ENCODE data around the gene ARAP2. TPM values are rescaled to one million over a fixed set of nuclear protein-coding genes. Genes with fewer than 3 reads are reported as not detected.

Gene ARAP2
- total and polyA plus RNA-seq, 9 donors, result 0.76 to 77.3 (median 5.9) TPM

- 89 to 93% (median 91%) methylated on average over 2 of the region's 2 CpGs for WGBS, 3 donors
- no peak for TF ChIP-seq CTCF (IDR thresholded peaks at IDR 0.05)
- TF ChIP-seq POLR2A (IDR thresholded peaks at IDR 0.05), result no peak
- TF ChIP-seq EP300 (IDR thresholded peaks at IDR 0.05), result no peak
- intact Hi-C loops (cut with DNase I), result no loop called here
- Histone ChIP-seq H3K27me3 (no peaks in the 10 kb centered on the region), H3K9me3 (no peaks in the 10 kb centered on the region), H3K36me3 (no peaks in the 10 kb centered on the region), H3K4me1 (ENCODE audit: insufficient read depth) (no peaks in the 10 kb centered on the region), H3K4me3 (no peak overlapping the region), H3K27ac (no peak overlapping the region)
- DNase-seq, result no peak
Observed at GRCh38 chr4:36094995-36095394, 149.3 kb downstream of the ARAP2 start.

- Histone ChIP-seq H3K9me3 (no peaks in the 10 kb centered on the region), H3K4me3 (no peak overlapping the region), H3K4me1 (ENCODE audit: insufficient read depth) (no peaks in the 10 kb centered on the region), H3K27me3 (no peaks in the 10 kb centered on the region), H3K36me3 (no peaks in the 10 kb centered on the region), H3K27ac (no peak overlapping the region)
- intact Hi-C loops (cut with DNase I), result no loop called here
- no peak for DNase-seq
- TF ChIP-seq CTCF (IDR thresholded peaks at IDR 0.05) (no peak), POLR2A (IDR thresholded peaks at IDR 0.05) (no peak), EP300 (IDR thresholded peaks at IDR 0.05) (no peak)
- 93 to 95% (median 94%) methylated on average over 9 of the region's 9 CpGs for WGBS, 3 donors
Observed at GRCh38 chr4:36091997-36092396, 152.3 kb downstream of the ARAP2 start.

- 0 to 3% (median 2%) methylated on average over 1 of the region's 1 CpG for WGBS, 3 donors
- H3K4me1 ChIP-seq (ENCODE audit: insufficient read depth), result no peaks in the 10 kb centered on the region
- H3K4me3 ChIP-seq, result no peak overlapping the region
Observed at GRCh38 chr4:36088542-36088941, 155.8 kb downstream of the ARAP2 start.

GRCh38 chr4:36086261-36086786, 158.0 kb downstream of the ARAP2 start:
- DNase-seq, result no peak
- Histone ChIP-seq H3K36me3 (no peaks in the 10 kb centered on the region), H3K9me3 (no peaks in the 10 kb centered on the region), H3K4me1 (ENCODE audit: insufficient read depth) (no peaks in the 10 kb centered on the region), H3K27ac (no peak overlapping the region), H3K4me3 (no peak overlapping the region), H3K27me3 (no peaks in the 10 kb centered on the region)
- intact Hi-C loops (cut with DNase I), result no loop called here
- TF ChIP-seq EP300 (IDR thresholded peaks at IDR 0.05) (no peak), CTCF (IDR thresholded peaks at IDR 0.05) (no peak), POLR2A (IDR thresholded peaks at IDR 0.05) (no peak)
- 80 to 94% (median 88%) methylated on average over 1 of the region's 1 CpG for WGBS, 3 donors

More at GRCh38 chr4:36088542-36088941, 155.8 kb downstream of the ARAP2 start:
- no peaks in the 10 kb centered on the region for H3K36me3 ChIP-seq
- H3K9me3 ChIP-seq, result no peaks in the 10 kb centered on the region
- no peaks in the 10 kb centered on the region for H3K27me3 ChIP-seq
- no peak for TF ChIP-seq POLR2A (IDR thresholded peaks at IDR 0.05)
- no peak for TF ChIP-seq CTCF (IDR thresholded peaks at IDR 0.05)
- no peak for TF ChIP-seq EP300 (IDR thresholded peaks at IDR 0.05)
- H3K27ac ChIP-seq, result no peak overlapping the region
- DNase-seq, result no peak
- intact Hi-C loops (cut with DNase I), result no loop called here
